ENCODE measurements around the gene NEB.

The NEB gene

GRCh38 chr2:151733771-151734672 lies at the start of gene NEB:
Gene NEB, minus strand, starts transcription at chr2:151734476. Its CDS starts 1,320 bp downstream, at chr2:151733156.
- TF ChIP-seq MAX (IDR thresholded peaks at IDR 0.05) = no peak

DNA sequence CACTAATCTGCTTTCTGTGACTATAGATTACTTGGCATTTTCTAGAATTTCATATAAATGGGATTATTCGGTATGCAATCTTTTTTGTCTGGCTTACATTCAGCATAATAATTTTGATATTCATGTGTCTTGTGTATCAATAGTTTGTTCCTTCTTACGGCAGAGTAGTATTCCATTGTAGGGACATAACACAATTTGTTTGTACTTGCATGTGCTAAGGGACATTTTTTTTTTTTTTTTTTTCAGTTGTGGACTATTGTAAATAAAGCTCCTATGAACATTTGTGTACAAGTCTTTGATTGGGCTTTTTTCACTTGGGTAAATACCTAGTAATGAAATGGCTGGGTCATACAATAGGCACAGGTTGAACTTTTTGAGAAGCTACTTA lies 48.9 kb upstream of the NEB start:
- TF ChIP-seq TCF12 (IDR thresholded peaks at IDR 0.05; ENCODE audit: low read depth) = no peak
- no peak for TF ChIP-seq EP300 (IDR thresholded peaks at IDR 0.05; ENCODE audit: borderline replicate concordance)
- no peak for TF ChIP-seq EGR1 (IDR thresholded peaks at IDR 0.05)
- no peak for TF ChIP-seq TEAD4 (IDR thresholded peaks at IDR 0.05)
- no peak for TF ChIP-seq RAD21 (IDR thresholded peaks at IDR 0.05; ENCODE audit: low read depth)
- TF ChIP-seq ZBTB7A (IDR thresholded peaks at IDR 0.05; ENCODE audit: low read depth) = no peak
- no peak for TF ChIP-seq MAX (IDR thresholded peaks at IDR 0.05)
- no peak for TF ChIP-seq CEBPB (IDR thresholded peaks at IDR 0.05)
- TF ChIP-seq, protein P1, sequence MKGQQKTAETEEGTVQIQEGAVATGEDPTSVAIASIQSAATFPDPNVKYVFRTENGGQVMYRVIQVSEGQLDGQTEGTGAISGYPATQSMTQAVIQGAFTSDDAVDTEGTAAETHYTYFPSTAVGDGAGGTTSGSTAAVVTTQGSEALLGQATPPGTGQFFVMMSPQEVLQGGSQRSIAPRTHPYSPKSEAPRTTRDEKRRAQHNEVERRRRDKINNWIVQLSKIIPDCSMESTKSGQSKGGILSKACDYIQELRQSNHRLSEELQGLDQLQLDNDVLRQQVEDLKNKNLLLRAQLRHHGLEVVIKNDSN (IDR thresholded peaks at IDR 0.05) = no peak
- no peak for TF ChIP-seq YY1 (IDR thresholded peaks at IDR 0.05; ENCODE audit: low read depth)
- TF ChIP-seq NFIC (IDR thresholded peaks at IDR 0.05) = no peak
- no peak for TF ChIP-seq TAF1 (IDR thresholded peaks at IDR 0.05; ENCODE audit: low read depth)
- TF ChIP-seq, protein P2, sequence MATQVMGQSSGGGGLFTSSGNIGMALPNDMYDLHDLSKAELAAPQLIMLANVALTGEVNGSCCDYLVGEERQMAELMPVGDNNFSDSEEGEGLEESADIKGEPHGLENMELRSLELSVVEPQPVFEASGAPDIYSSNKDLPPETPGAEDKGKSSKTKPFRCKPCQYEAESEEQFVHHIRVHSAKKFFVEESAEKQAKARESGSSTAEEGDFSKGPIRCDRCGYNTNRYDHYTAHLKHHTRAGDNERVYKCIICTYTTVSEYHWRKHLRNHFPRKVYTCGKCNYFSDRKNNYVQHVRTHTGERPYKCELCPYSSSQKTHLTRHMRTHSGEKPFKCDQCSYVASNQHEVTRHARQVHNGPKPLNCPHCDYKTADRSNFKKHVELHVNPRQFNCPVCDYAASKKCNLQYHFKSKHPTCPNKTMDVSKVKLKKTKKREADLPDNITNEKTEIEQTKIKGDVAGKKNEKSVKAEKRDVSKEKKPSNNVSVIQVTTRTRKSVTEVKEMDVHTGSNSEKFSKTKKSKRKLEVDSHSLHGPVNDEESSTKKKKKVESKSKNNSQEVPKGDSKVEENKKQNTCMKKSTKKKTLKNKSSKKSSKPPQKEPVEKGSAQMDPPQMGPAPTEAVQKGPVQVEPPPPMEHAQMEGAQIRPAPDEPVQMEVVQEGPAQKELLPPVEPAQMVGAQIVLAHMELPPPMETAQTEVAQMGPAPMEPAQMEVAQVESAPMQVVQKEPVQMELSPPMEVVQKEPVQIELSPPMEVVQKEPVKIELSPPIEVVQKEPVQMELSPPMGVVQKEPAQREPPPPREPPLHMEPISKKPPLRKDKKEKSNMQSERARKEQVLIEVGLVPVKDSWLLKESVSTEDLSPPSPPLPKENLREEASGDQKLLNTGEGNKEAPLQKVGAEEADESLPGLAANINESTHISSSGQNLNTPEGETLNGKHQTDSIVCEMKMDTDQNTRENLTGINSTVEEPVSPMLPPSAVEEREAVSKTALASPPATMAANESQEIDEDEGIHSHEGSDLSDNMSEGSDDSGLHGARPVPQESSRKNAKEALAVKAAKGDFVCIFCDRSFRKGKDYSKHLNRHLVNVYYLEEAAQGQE (IDR thresholded peaks at IDR 0.05; ENCODE audit: low read depth) = no peak
- TF ChIP-seq CREB1 (IDR thresholded peaks at IDR 0.05; ENCODE audit: low read depth) = no peak
- no peak for TF ChIP-seq FOXM1 (IDR thresholded peaks at IDR 0.05; ENCODE audit: borderline replicate concordance, low read depth)

DNA sequence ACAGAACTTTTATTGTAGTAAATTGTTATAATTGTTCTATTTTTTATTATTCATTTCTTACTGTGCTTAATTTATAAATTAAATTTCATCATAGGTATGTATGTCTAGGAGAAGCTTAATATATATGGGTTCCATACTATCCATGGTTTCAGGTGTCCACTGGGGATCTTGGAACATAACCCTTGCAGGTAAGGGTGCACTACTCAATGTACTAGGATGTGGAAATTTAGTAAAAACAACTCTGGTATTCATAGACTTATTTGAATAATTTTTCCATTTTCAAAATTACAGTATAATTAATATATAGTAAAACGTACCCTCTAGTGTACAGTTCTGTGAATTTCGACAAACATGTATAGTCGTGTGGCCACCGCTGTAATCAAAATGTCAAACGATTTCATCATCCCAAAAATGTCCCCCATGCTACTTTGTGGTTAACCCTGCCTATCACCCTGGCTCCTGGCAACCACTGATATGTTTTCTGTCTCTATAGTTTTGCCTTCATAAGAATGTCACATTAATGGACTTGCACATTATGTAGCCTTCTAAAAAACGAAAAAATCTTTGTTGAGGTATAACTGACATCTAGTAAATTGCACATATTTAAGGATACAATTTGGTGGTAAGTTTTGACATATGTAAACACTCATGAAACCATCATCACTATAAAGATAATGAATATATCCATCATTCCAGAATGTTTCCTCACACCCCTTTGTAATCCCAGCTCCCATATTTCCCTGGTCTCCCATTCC lies 48.3 kb upstream of the NEB start:
- TF ChIP-seq CEBPB (IDR thresholded peaks at IDR 0.05) (no peak), NFIC (IDR thresholded peaks at IDR 0.05) (no peak), ZBTB7A (IDR thresholded peaks at IDR 0.05; ENCODE audit: low read depth) (no peak), CREB1 (IDR thresholded peaks at IDR 0.05; ENCODE audit: low read depth) (no peak), TCF12 (IDR thresholded peaks at IDR 0.05; ENCODE audit: low read depth) (no peak), TAF1 (IDR thresholded peaks at IDR 0.05; ENCODE audit: low read depth) (no peak)
- TF ChIP-seq, protein P1 (IDR thresholded peaks at IDR 0.05) = no peak

DNA sequence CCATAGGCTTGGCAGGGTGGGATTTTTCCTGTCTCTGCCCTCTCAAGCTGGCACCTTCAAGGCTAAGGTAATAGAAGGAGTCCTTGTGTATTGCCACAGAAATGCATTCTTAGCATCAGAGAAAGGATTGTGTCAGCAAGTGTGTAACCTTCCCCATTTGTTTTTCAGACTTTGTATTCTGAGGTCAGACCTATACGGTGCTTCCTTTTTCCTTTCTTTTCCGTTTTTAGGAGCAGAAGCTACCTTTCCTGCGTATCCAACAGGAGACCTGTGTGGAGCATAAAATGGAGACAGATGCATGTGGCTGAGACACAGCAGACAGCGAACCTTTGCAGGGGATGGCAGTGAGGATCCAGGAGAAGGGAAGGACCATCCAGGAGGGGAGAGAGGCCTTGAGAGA lies 47.4 kb upstream of the NEB start:
- TF ChIP-seq TAF1 (IDR thresholded peaks at IDR 0.05; ENCODE audit: low read depth) (no peak), TCF12 (IDR thresholded peaks at IDR 0.05; ENCODE audit: low read depth) (no peak), RAD21 (IDR thresholded peaks at IDR 0.05; ENCODE audit: low read depth) (no peak), EP300 (IDR thresholded peaks at IDR 0.05; ENCODE audit: borderline replicate concordance) (no peak), MAX (IDR thresholded peaks at IDR 0.05) (no peak), FOXM1 (IDR thresholded peaks at IDR 0.05; ENCODE audit: borderline replicate concordance, low read depth) (no peak), NFIC (IDR thresholded peaks at IDR 0.05) (no peak), CREB1 (IDR thresholded peaks at IDR 0.05; ENCODE audit: low read depth) (no peak), EGR1 (IDR thresholded peaks at IDR 0.05) (no peak), TEAD4 (IDR thresholded peaks at IDR 0.05) (no peak), YY1 (IDR thresholded peaks at IDR 0.05; ENCODE audit: low read depth) (no peak), CEBPB (IDR thresholded peaks at IDR 0.05) (no peak), ZBTB7A (IDR thresholded peaks at IDR 0.05; ENCODE audit: low read depth) (no peak)
- TF ChIP-seq, protein P1 (IDR thresholded peaks at IDR 0.05) = no peak
- TF ChIP-seq, protein P2 (IDR thresholded peaks at IDR 0.05; ENCODE audit: low read depth) = no peak

DNA sequence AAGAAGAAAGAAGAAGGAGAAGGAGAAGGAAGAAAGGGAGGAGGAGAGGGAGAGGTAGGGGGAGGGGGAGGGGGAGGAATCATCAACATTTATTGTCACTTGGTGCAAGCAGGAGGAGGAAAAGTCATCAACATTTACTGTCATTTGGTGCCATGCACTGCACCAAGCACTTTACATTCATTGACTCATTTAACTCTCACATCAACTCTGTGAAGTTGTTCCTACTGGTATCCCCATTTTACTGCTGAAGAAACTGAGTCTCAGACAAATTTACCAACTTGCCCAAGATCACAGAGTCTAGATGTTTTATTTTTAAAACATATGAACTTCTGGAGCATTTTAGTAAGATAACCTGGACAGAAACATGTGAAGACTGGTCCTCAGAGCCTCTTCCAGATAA lies 46.7 kb upstream of the NEB start:
- TF ChIP-seq, protein P2 (IDR thresholded peaks at IDR 0.05; ENCODE audit: low read depth) = no peak
- no peak for TF ChIP-seq TCF12 (IDR thresholded peaks at IDR 0.05; ENCODE audit: low read depth)
- no peak for TF ChIP-seq RAD21 (IDR thresholded peaks at IDR 0.05; ENCODE audit: low read depth)

Measured in Ishikawa (cell line).